ENCODE measurements around the gene NDUFS4.
"Not testable (repeated sequence)": the region's sequence is repeated elsewhere in the genome, so short reads cannot be mapped to it uniquely, and the experiment has no call there.

Gene NDUFS4

GRCh38 chr5:53560506-53561191, at the start of gene NDUFS4:
Gene NDUFS4, plus strand, starts transcription at chr5:53560639. Its CDS starts 24 bp downstream, at chr5:53560663.
- Histone ChIP-seq H2AFZ (ENCODE audit: low read depth, low read length) (peak within 1 kb of the TSS; percentile 98), H3K9ac (ENCODE audit: low read length) (peak within 1 kb of the TSS; percentile 87), H3K9me3 (ENCODE audit: insufficient read depth, low read length) (peaks cover 3% of the 10 kb centered on the region; the same call in 1 of the 2 replicates), H3K4me3 (ENCODE audit: low read length) (peak within 1 kb of the TSS; percentile 98), H3K4me1 (ENCODE audit: low read length) (peaks cover 18% of the 10 kb centered on the region), H3K79me2 (ENCODE audit: low read length) (peaks cover 46% of the 10 kb centered on the region), H3K27ac (ENCODE audit: low read length) (peak within 1 kb of the TSS; percentile 54), H3K27me3 (ENCODE audit: low read depth, low read length) (no peaks in the 10 kb centered on the region), H3K4me2 (ENCODE audit: low read length) (peak within 1 kb of the TSS; percentile 86), H3K36me3 (replicated peaks; ENCODE audit: low read depth, low read length) (peaks cover 3% of the 10 kb centered on the region), H4K20me1 (ENCODE audit: insufficient read depth, low read length) (0 out of 2 replicates have a peak, but pooled peaks cover 3% of the 10 kb centered on the region)
- no peak for TF ChIP-seq EZH2phosphoT487 (IDR thresholded peaks at IDR 0.05; ENCODE audit: low read depth)

- no peak overlapping the region for H3K4me2 ChIP-seq (ENCODE audit: low read length)
- H3K79me2 ChIP-seq (ENCODE audit: low read length), result no peaks in the 10 kb centered on the region
- no peaks in the 10 kb centered on the region for H3K4me1 ChIP-seq (ENCODE audit: low read length)
- no peaks in the 10 kb centered on the region for H3K9me3 ChIP-seq (ENCODE audit: insufficient read depth, low read length)
- no peak for TF ChIP-seq CTCF (IDR thresholded peaks at IDR 0.05; ENCODE audit: low read depth, low read length)
- TF ChIP-seq EZH2phosphoT487 (IDR thresholded peaks at IDR 0.05; ENCODE audit: low read depth), result no peak
- H3K9ac ChIP-seq (ENCODE audit: low read length), result no peak overlapping the region
- H3K36me3 ChIP-seq (replicated peaks; ENCODE audit: low read depth, low read length), result no peaks in the 10 kb centered on the region
- H3K4me3 ChIP-seq (ENCODE audit: low read length), result no peak overlapping the region
- no peak overlapping the region for H3K27ac ChIP-seq (ENCODE audit: low read length)
- no peaks in the 10 kb centered on the region for H4K20me1 ChIP-seq (ENCODE audit: insufficient read depth, low read length)
- H2AFZ ChIP-seq (ENCODE audit: low read depth, low read length), result no peak overlapping the region
- H3K27me3 ChIP-seq (ENCODE audit: low read depth, low read length), result no peaks in the 10 kb centered on the region
Observed at GRCh38 chr5:53512539-53512938, 47.9 kb upstream of the NDUFS4 start.

- TF ChIP-seq EZH2phosphoT487 (IDR thresholded peaks at IDR 0.05; ENCODE audit: low read depth), result no peak
- Histone ChIP-seq H3K4me1 (ENCODE audit: low read length) (no peaks in the 10 kb centered on the region), H3K9ac (ENCODE audit: low read length) (no peak overlapping the region), H3K36me3 (replicated peaks; ENCODE audit: low read depth, low read length) (no peaks in the 10 kb centered on the region), H3K27me3 (ENCODE audit: low read depth, low read length) (no peaks in the 10 kb centered on the region), H3K9me3 (ENCODE audit: insufficient read depth, low read length) (no peaks in the 10 kb centered on the region), H3K4me2 (ENCODE audit: low read length) (no peak overlapping the region), H3K4me3 (ENCODE audit: low read length) (no peak overlapping the region), H2AFZ (ENCODE audit: low read depth, low read length) (no peak overlapping the region), H3K79me2 (ENCODE audit: low read length) (no peaks in the 10 kb centered on the region), H3K27ac (ENCODE audit: low read length) (no peak overlapping the region), H4K20me1 (ENCODE audit: insufficient read depth, low read length) (no peaks in the 10 kb centered on the region)
Observed at GRCh38 chr5:53515988-53516387, 44.5 kb upstream of the NDUFS4 start.

- Histone ChIP-seq H3K27ac (ENCODE audit: low read length) (no peak overlapping the region), H3K9ac (ENCODE audit: low read length) (no peak overlapping the region), H3K4me1 (ENCODE audit: low read length) (no peaks in the 10 kb centered on the region), H3K4me3 (ENCODE audit: low read length) (no peak overlapping the region), H3K27me3 (ENCODE audit: low read depth, low read length) (no peaks in the 10 kb centered on the region), H2AFZ (ENCODE audit: low read depth, low read length) (no peak overlapping the region), H3K79me2 (ENCODE audit: low read length) (no peaks in the 10 kb centered on the region), H3K4me2 (ENCODE audit: low read length) (no peak overlapping the region), H4K20me1 (ENCODE audit: insufficient read depth, low read length) (no peaks in the 10 kb centered on the region), H3K36me3 (replicated peaks; ENCODE audit: low read depth, low read length) (no peaks in the 10 kb centered on the region), H3K9me3 (ENCODE audit: insufficient read depth, low read length) (no peaks in the 10 kb centered on the region)
- TF ChIP-seq CTCF (IDR thresholded peaks at IDR 0.05; ENCODE audit: low read depth, low read length) (no peak), EZH2phosphoT487 (IDR thresholded peaks at IDR 0.05; ENCODE audit: low read depth) (no peak)
Observed at GRCh38 chr5:53520813-53521212, 39.6 kb upstream of the NDUFS4 start.

- Histone ChIP-seq H3K79me2 (ENCODE audit: low read length) (no peaks in the 10 kb centered on the region), H4K20me1 (ENCODE audit: insufficient read depth, low read length) (no peaks in the 10 kb centered on the region), H3K9me3 (ENCODE audit: insufficient read depth, low read length) (no peaks in the 10 kb centered on the region), H3K4me3 (ENCODE audit: low read length) (no peak overlapping the region), H3K27ac (ENCODE audit: low read length) (no peak overlapping the region), H3K4me2 (ENCODE audit: low read length) (no peak overlapping the region), H3K4me1 (ENCODE audit: low read length) (no peaks in the 10 kb centered on the region), H3K9ac (ENCODE audit: low read length) (no peak overlapping the region), H3K36me3 (replicated peaks; ENCODE audit: low read depth, low read length) (no peaks in the 10 kb centered on the region), H3K27me3 (ENCODE audit: low read depth, low read length) (no peaks in the 10 kb centered on the region), H2AFZ (ENCODE audit: low read depth, low read length) (no peak overlapping the region)
- no peak for TF ChIP-seq EZH2phosphoT487 (IDR thresholded peaks at IDR 0.05; ENCODE audit: low read depth)
- TF ChIP-seq CTCF (IDR thresholded peaks at IDR 0.05; ENCODE audit: low read depth, low read length), result no peak
Observed at GRCh38 chr5:53537711-53538110, 22.7 kb upstream of the NDUFS4 start.

GRCh38 chr5:53540739-53541138, 19.7 kb upstream of the NDUFS4 start:
- H3K27me3 ChIP-seq (ENCODE audit: low read depth, low read length); H3K79me2 ChIP-seq (ENCODE audit: low read length); H3K4me2 ChIP-seq (ENCODE audit: low read length): not testable (repeated sequence)

More at GRCh38 chr5:53540739-53541138, 19.7 kb upstream of the NDUFS4 start:
- not testable (repeated sequence) for H3K36me3 ChIP-seq (replicated peaks; ENCODE audit: low read depth, low read length); H3K27ac ChIP-seq (ENCODE audit: low read length); H3K4me3 ChIP-seq (ENCODE audit: low read length); H2AFZ ChIP-seq (ENCODE audit: low read depth, low read length); H3K9ac ChIP-seq (ENCODE audit: low read length); H4K20me1 ChIP-seq (ENCODE audit: insufficient read depth, low read length); H3K4me1 ChIP-seq (ENCODE audit: low read length); H3K9me3 ChIP-seq (ENCODE audit: insufficient read depth, low read length)

All from OCI-LY3 (cell line).